IMR-90 (cell line): ENCODE results near the gene TNP1. TPM values are rescaled to one million over a fixed set of nuclear protein-coding genes. Genes with fewer than 3 reads are reported as not detected.

Experiments
- ATAC-seq: fragments of 200-7000 bp; cut with Tn5 transposase; 2 replicates; pipeline ENCODE4 v1.9.1; 2020; ENCODE audit warnings: low read depth, mild to moderate bottlenecking, moderate library complexity
- BruUV-seq: library from RNA; stranded (reverse); fragments of 400-500 nt; replicated peaks from 2 replicates; lab custom pipeline; 2021; lab: Mats Ljungman, UMichigan
- CTCF ChIA-PET: fragments of 300-600 bp; formaldehyde crosslinking; extraction: SDS; loops from one replicate; lab custom pipeline; 2021; ENCODE audit warnings: antibody characterized with exemption; lab: Yijun Ruan, JAX
- POLR2A ChIA-PET: fragments of 300-600 bp; sonication (Branson Sonifier 250); formaldehyde crosslinking; loops from one replicate; lab custom pipeline; 2022; ENCODE audit warnings: antibody characterized with exemption; ENCODE audit not compliant: unreplicated experiment; lab: Charles Lee
- DNase-seq: peaks from one replicate; pipeline ENCODE4 v3.0.0; 2013
- H2AFZ ChIP-seq: replicated peaks from 2 replicates; pipeline ENCODE3; 2013; ENCODE audit warnings: low read length, mild to moderate bottlenecking; ENCODE audit not compliant: poor library complexity
- H2AK5ac ChIP-seq: 2 replicates; pipeline ENCODE4 v1.6.1; 2013; ENCODE audit warnings: low read depth, low read length, inconsistent platforms
- H2AK9ac ChIP-seq: replicated peaks from 2 replicates; pipeline ENCODE3; 2013; ENCODE audit warnings: mild to moderate bottlenecking, low read depth, low read length, moderate library complexity; ENCODE audit not compliant: poor library complexity
- H2BK120ac ChIP-seq: 2 replicates; pipeline ENCODE4 v1.6.1; 2013; ENCODE audit warnings: low read depth, low read length, inconsistent platforms
- H2BK15ac ChIP-seq: 3 replicates; pipeline ENCODE4 v1.6.1; 2013; ENCODE audit warnings: low read depth, low read length, inconsistent platforms
- H2BK20ac ChIP-seq: 2 replicates; pipeline ENCODE4 v1.6.1; 2013; ENCODE audit warnings: low read depth, mild to moderate bottlenecking, inconsistent platforms, low read length, moderate library complexity
- H2BK5ac ChIP-seq: 2 replicates; pipeline ENCODE4 v1.6.1; 2013; ENCODE audit warnings: mild to moderate bottlenecking, low read depth, low read length, inconsistent platforms; ENCODE audit not compliant: poor library complexity, severe bottlenecking
- H3K14ac ChIP-seq: replicated peaks from 2 replicates; pipeline ENCODE4 v1.6.1; 2013; ENCODE audit warnings: low read depth, low read length, inconsistent platforms
- H3K18ac ChIP-seq: 2 replicates; pipeline ENCODE4 v1.6.1; 2013; ENCODE audit warnings: low read depth, low read length, control low read depth
- H3K23ac ChIP-seq: 2 replicates; pipeline ENCODE4 v1.6.1; 2013; ENCODE audit warnings: low read depth, low read length, inconsistent platforms
- H3K27ac ChIP-seq: 2 replicates; pipeline ENCODE4 v1.5.1; 2013; ENCODE audit warnings: mild to moderate bottlenecking, control low read depth, low read length; ENCODE audit not compliant: insufficient read depth
- H3K27me3 ChIP-seq: 2 replicates; pipeline ENCODE4 v1.6.1; 2013; ENCODE audit warnings: low read length; ENCODE audit not compliant: control insufficient read depth, insufficient read depth
- H3K36me3 ChIP-seq: 2 replicates; pipeline ENCODE4 v1.6.1; 2013; ENCODE audit warnings: low read length, mixed read lengths; ENCODE audit not compliant: control insufficient read depth, insufficient read depth
- H3K4ac ChIP-seq: 2 replicates; pipeline ENCODE4 v1.6.1; 2013; ENCODE audit warnings: low read depth, low read length, inconsistent platforms
- H3K4me1 ChIP-seq: 2 replicates; pipeline ENCODE4 v1.6.1; 2013; ENCODE audit warnings: low read length, mixed read lengths; ENCODE audit not compliant: control insufficient read depth, insufficient read depth
- H3K4me2 ChIP-seq: 2 replicates; pipeline ENCODE4 v1.6.1; 2013; ENCODE audit warnings: low read depth, mild to moderate bottlenecking, control low read depth, low read length, moderate library complexity
- H3K4me3 ChIP-seq: 2 replicates; pipeline ENCODE4 v1.5.1; 2013; ENCODE audit warnings: low read depth, mild to moderate bottlenecking, control low read depth, low read length, moderate library complexity; ENCODE audit not compliant: insufficient read depth
- H3K56ac ChIP-seq: 2 replicates; pipeline ENCODE4 v1.6.1; 2013; ENCODE audit warnings: low read length, inconsistent platforms; ENCODE audit not compliant: insufficient read depth; ENCODE audit errors: extremely low read depth
- H3K79me1 ChIP-seq, 2 experiments: 2 replicates each; pipeline ENCODE4 v1.6.1; 2013; ENCODE audit warnings: low read length in 2 of 2, inconsistent platforms in 1 of 2, low read depth in 1 of 2
- H3K9ac ChIP-seq: 2 replicates; pipeline ENCODE4 v1.6.1; 2013; ENCODE audit warnings: low read depth, low read length, control low read depth
- H3K9me1 ChIP-seq: 2 replicates; pipeline ENCODE4 v1.6.1; 2013; ENCODE audit warnings: low read length, inconsistent platforms; ENCODE audit not compliant: insufficient read depth
- H3K9me3 ChIP-seq: 2 replicates; pipeline ENCODE4 v1.6.1; 2013; ENCODE audit warnings: low read length; ENCODE audit not compliant: control insufficient read depth, insufficient read depth
- H4K20me1 ChIP-seq: 2 replicates; pipeline ENCODE4 v1.6.1; 2013; ENCODE audit warnings: low read length, inconsistent platforms; ENCODE audit not compliant: insufficient read depth
- H4K5ac ChIP-seq: 2 replicates; pipeline ENCODE4 v1.6.1; 2013; ENCODE audit warnings: mild to moderate bottlenecking, low read depth, low read length, control low read depth
- H4K8ac ChIP-seq, 2 experiments: 2 replicates each; pipeline ENCODE4 v1.6.1; 2013; ENCODE audit warnings: low read depth in 2 of 2, low read length in 2 of 2, control low read depth in 1 of 2, inconsistent platforms in 1 of 2
- H4K91ac ChIP-seq: 2 replicates; pipeline ENCODE4 v1.6.1; 2013; ENCODE audit warnings: low read depth, low read length, inconsistent platforms; ENCODE audit not compliant: insufficient read depth
- MXI1 ChIP-seq: IDR thresholded peaks from 2 replicates; pipeline ENCODE4 v1.6.1; 2012; ENCODE audit warnings: low read depth, mild to moderate bottlenecking, low read length, moderate library complexity, borderline replicate concordance
- RAD21 ChIP-seq: IDR thresholded peaks from 2 replicates; pipeline ENCODE4 v1.6.1; 2012; ENCODE audit warnings: low read length, improper control_type of control experiment
- RFX5 ChIP-seq: IDR thresholded peaks from 2 replicates; pipeline ENCODE4 v1.8.0; 2012; ENCODE audit warnings: low read depth, mild to moderate bottlenecking, low read length, moderate library complexity
- WGBS, 2 experiments: methylation state at CpG; one replicate each; pipeline versions ENCODE4 v1.1.5 to v1.1.7; 2013; ENCODE audit warnings: missing lambda C conversion rate in 2 of 2; ENCODE audit not compliant: insufficient read length in 1 of 2; ENCODE audit errors: extremely low coverage in 2 of 2; 5-methylcytosine and 5-hydroxymethylcytosine counted together
- dilution Hi-C: fragments of 300-500 bp; cut with HindIII; formaldehyde crosslinking; loops from one replicate; pipeline ENCODE4 v1.14.3; 2018; ENCODE audit warnings: low sequenced_read_pairs; ENCODE audit not compliant: unreplicated experiment
- in situ Hi-C: fragments of 300-500 bp; cut with MboI; formaldehyde crosslinking; loops from 3 replicates; pipeline ENCODE4 v1.14.3; 2019; ENCODE audit warnings: low sequenced_read_pairs, inconsistent platforms, mixed read lengths
- intact Hi-C: fragments of 100-400 bp; cut with micrococcal nuclease; formaldehyde crosslinking; loops from 2 replicates; pipeline ENCODE4 v1.10.0; 2022
- polyA plus RNA-seq, 3 experiments: library from polyadenylated mRNA; depleted of rRNA; stranded (reverse); fragments of >200 nt; gene quantifications; 2 replicates each; pipeline ENCODE4 v1.2.3, GENCODE V29; 2012; ENCODE audit warnings: low replicate concordance in 1 of 3
- total RNA-seq: library from RNA; depleted of rRNA; stranded (reverse); fragments of >200 nt; gene quantifications from 2 replicates; pipeline ENCODE4 v1.2.3, GENCODE V29; 2012

TNP1 gene
- total and polyA plus RNA-seq, 2 of the 4 experiments (the other 2 are of a cell fraction): not detected

- Histone ChIP-seq H4K5ac (no peak overlapping the region), H4K8ac (no peak overlapping the region), H3K79me1 (no peaks in the 10 kb centered on the region), H3K27ac (no peak overlapping the region), H2AFZ (no peak overlapping the region), H3K9me1 (no peaks in the 10 kb centered on the region), H2BK20ac (no peak overlapping the region), H3K18ac (no peak overlapping the region), H2BK120ac (no peak overlapping the region), H3K27me3 (no peaks in the 10 kb centered on the region), H2AK9ac (no peak overlapping the region), H3K4me3 (no peak overlapping the region), H4K91ac (no peak overlapping the region), H3K4me2 (no peak overlapping the region), H3K9ac (no peak overlapping the region), H2BK5ac (no peak overlapping the region), H3K4ac (no peak overlapping the region), H4K20me1 (no peaks in the 10 kb centered on the region), H3K23ac (no peak overlapping the region), H3K36me3 (no peaks in the 10 kb centered on the region), H3K4me1 (peaks cover 2% of the 10 kb centered on the region; the same call in 1 of the 2 replicates), H2AK5ac (no peak overlapping the region), H3K56ac (no peak overlapping the region), H3K9me3 (peaks cover 2% of the 10 kb centered on the region), H3K14ac (no peak overlapping the region), H2BK15ac (no peak overlapping the region)
- intact Hi-C loops: no loop called here
- BruUV-seq: no TSS peak
- dilution Hi-C loops: no loop called here
- ChIA-PET CTCF (no interaction called here), POLR2A (no interaction called here)
- ATAC-seq (no peak), DNase-seq (no peak)
- WGBS, 2 experiments: no CpG with 5 or more reads among the region's 2 CpGs
- in situ Hi-C loops: no loop called here
- TF ChIP-seq RAD21 (no peak), MXI1 (no peak), RFX5 (no peak)
These were observed 44.7 kb upstream of the TNP1 start for GRCh38 chr2:216904554-216904953.
